ENCODE data around the gene TMEM243.

Gene TMEM243

GRCh38 chr7:87155788-87156187 lies 63.7 kb downstream of the TMEM243 start:
- no peak for DNase-seq (ENCODE audit: low read depth)

GRCh38 chr7:87154569-87154968 lies 65.0 kb downstream of the TMEM243 start:
- DNase-seq (ENCODE audit: low read depth), result no peak

- DNase-seq (ENCODE audit: low read depth), result no peak
Measured at GRCh38 chr7:87154166-87154565, 65.4 kb downstream of the TMEM243 start.

GRCh38 chr7:87152897-87153641 lies 66.5 kb downstream of the TMEM243 start:
- DNase-seq (ENCODE audit: low read depth), result no peak

GRCh38 chr7:87152112-87152896 lies 67.2 kb downstream of the TMEM243 start, which contains the start of gene DMTF1:
Gene DMTF1 (plus strand): TSS chr7:87152453. CDS start chr7:87164942, 12,489 bp downstream.
- peak; percentile 84 for DNase-seq (ENCODE audit: low read depth)

GRCh38 chr7:87151729-87152111 lies 67.8 kb downstream of the TMEM243 start:
- DNase-seq (ENCODE audit: low read depth), result no peak

GRCh38 chr7:87151002-87151728 lies 68.4 kb downstream of the TMEM243 start:
- DNase-seq (ENCODE audit: low read depth), result no peak

- DNase-seq (ENCODE audit: low read depth), result peak; percentile 14
Measured at GRCh38 chr7:87148332-87148955, 71.1 kb downstream of the TMEM243 start.

GRCh38 chr7:87147500-87147899 lies 72.0 kb downstream of the TMEM243 start:
- DNase-seq (ENCODE audit: low read depth), result no peak

- no peak for DNase-seq (ENCODE audit: low read depth)
Measured at GRCh38 chr7:87146740-87147386, 72.7 kb downstream of the TMEM243 start.
